HCT116 (cell line): Measurements from ENCODE around the gene STON2.

Source experiments
- CBX3 ChIP-seq: IDR thresholded peaks from 2 replicates; pipeline ENCODE4 v1.6.1; 2012; ENCODE audit warnings: low read depth
- CEBPB ChIP-seq: IDR thresholded peaks from 2 replicates; pipeline ENCODE4 v1.6.1; 2012; ENCODE audit warnings: low read depth
- CTCF ChIP-seq, 3 experiments: fragments of 200-600 bp in 1 of 3; sonication (generic) in 1 of 3; IDR thresholded peaks in 2 of 3; conservative IDR thresholded peaks in 1 of 3; 2 replicates each; pipeline ENCODE4 v1.5.1; 2012 to 2017; ENCODE audit warnings: low read depth in 2 of 3, low read length in 2 of 3, antibody characterized with exemption in 1 of 3, borderline replicate concordance in 1 of 3, control low read depth in 1 of 3, mild to moderate bottlenecking in 1 of 3, mixed read lengths in 1 of 3, mixed run types in 1 of 3, moderate library complexity in 1 of 3; ENCODE audit not compliant: insufficient read depth in 1 of 3
- EGR1 ChIP-seq: IDR thresholded peaks from 2 replicates; pipeline ENCODE4 v1.6.1; 2012; ENCODE audit warnings: low read depth
- EZH2 ChIP-seq: fragments of 200-600 bp; sonication (generic); IDR thresholded peaks from 2 replicates; pipeline ENCODE4 v1.6.1; 2017; ENCODE audit warnings: antibody characterized with exemption, mixed run types
- EZH2phosphoT487 ChIP-seq: fragments of 200-600 bp; IDR thresholded peaks from 2 replicates; pipeline ENCODE4 v1.6.1; 2018; ENCODE audit warnings: antibody characterized with exemption, borderline replicate concordance
- JUND ChIP-seq: IDR thresholded peaks from 2 replicates; pipeline ENCODE4 v1.6.1; 2012
- POLR2A ChIP-seq: IDR thresholded peaks from 2 replicates; pipeline ENCODE4 v1.7.0; 2011; ENCODE audit warnings: borderline replicate concordance; ENCODE audit not compliant: insufficient read depth, insufficient read length; ENCODE audit errors: extremely low read depth
- POLR2AphosphoS5 ChIP-seq: IDR thresholded peaks from 2 replicates; pipeline ENCODE4 v1.6.1; 2011; ENCODE audit warnings: mild to moderate bottlenecking, low read depth, low read length, moderate library complexity
- RAD21 ChIP-seq: IDR thresholded peaks from 2 replicates; pipeline ENCODE4 v1.6.1; 2012; ENCODE audit warnings: low read depth, mild to moderate bottlenecking
- REST ChIP-seq: IDR thresholded peaks from 2 replicates; pipeline ENCODE4 v1.6.1; 2012; ENCODE audit warnings: low read depth
- SRF ChIP-seq: IDR thresholded peaks from 2 replicates; pipeline ENCODE4 v1.6.1; 2012; ENCODE audit warnings: low read depth
- YY1 ChIP-seq: IDR thresholded peaks from 2 replicates; pipeline ENCODE4 v1.6.1; 2011; ENCODE audit warnings: low read length, low read depth, moderate library complexity, mild to moderate bottlenecking; ENCODE audit not compliant: insufficient replicate concordance; ENCODE audit errors: extremely low read depth
- TF ChIP-seq, protein P1 (sequence below): IDR thresholded peaks from 2 replicates; pipeline ENCODE4 v1.6.1; 2012

- TF ChIP-seq, protein P1, sequence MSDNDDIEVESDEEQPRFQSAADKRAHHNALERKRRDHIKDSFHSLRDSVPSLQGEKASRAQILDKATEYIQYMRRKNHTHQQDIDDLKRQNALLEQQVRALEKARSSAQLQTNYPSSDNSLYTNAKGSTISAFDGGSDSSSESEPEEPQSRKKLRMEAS: no peak
- TF ChIP-seq CTCF (IDR thresholded peaks at IDR 0.05 in 2 of 3, conservative IDR thresholded peaks at IDR 0.05 in 1 of 3; ENCODE audit: borderline replicate concordance in 1 of 3, insufficient read depth in 1 of 3, low read depth in 2 of 3, low read length in 2 of 3) (no peak), POLR2A (no peak), JUND (no peak), POLR2AphosphoS5 (no peak), EZH2phosphoT487 (no peak), YY1 (no peak), REST (no peak), CBX3 (no peak), RAD21 (no peak), SRF (no peak), EGR1 (no peak), EZH2 (no peak), CEBPB (no peak)
These were observed 17.5 kb downstream of the STON2 start for GRCh38 chr14:81382517-81383225.
